Measurements from ENCODE around the gene PARD3B. TPM values are rescaled to one million over a fixed set of nuclear protein-coding genes. Genes with fewer than 3 reads are reported as not detected.
A peak's percentile ranks its signal among the peaks of the same experiment; 100 is the strongest.

PARD3B gene
- total and polyA plus RNA-seq, 2 experiments from 2014 or later = 3.5 to 4.4 TPM

DNA sequence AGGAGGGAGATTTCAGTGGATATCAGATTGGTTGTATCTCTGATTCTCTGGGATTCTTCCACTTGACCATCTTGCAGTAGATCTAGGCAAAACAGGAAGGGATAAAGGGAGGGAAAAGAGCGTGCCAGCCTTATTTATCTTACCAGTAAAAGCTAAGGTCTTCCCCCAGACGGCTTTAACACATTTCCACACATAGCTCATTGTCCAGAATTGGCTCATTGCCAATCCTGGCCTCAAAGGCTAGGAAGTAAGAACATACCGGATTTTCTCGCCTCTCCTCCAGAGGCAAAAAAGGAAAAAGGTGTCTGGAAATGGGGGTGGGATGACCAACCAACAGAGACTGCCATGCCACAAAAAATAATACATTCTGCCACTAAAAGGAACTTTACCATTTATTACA is 725.4 kb downstream of the PARD3B start:
- no peaks in the 10 kb centered on the region for H3K9me3 Mint-ChIP-seq
- ATAC-seq = no peak
- H3K4me3 ChIP-seq = no peak overlapping the region
- H3K27me3 ChIP-seq (ENCODE audit: insufficient read depth) = no peaks in the 10 kb centered on the region
- TF ChIP-seq POLR2AphosphoS5 (IDR thresholded peaks at IDR 0.05; ENCODE audit: low read depth) (no peak), EZH2phosphoT487 (IDR thresholded peaks at IDR 0.05; ENCODE audit: unreplicated experiment) (no peak), STAT1 (IDR thresholded peaks at IDR 0.05; ENCODE audit: unreplicated experiment) (no peak)
- no peak overlapping the region for H3K4me2 ChIP-seq
- H3K4me1 Mint-ChIP-seq = peaks cover 49% of the 10 kb centered on the region
- H4K20me1 ChIP-seq (replicated peaks; ENCODE audit: insufficient read depth) = no peaks in the 10 kb centered on the region
- DNase-seq (ENCODE audit: low spot score) = no peak
- H3K9me2 ChIP-seq (ENCODE audit: insufficient read depth) = no peaks in the 10 kb centered on the region
- H3K27me3 Mint-ChIP-seq (ENCODE audit: insufficient read depth, low read depth, poor library complexity) = no peaks in the 10 kb centered on the region
- H2AFZ ChIP-seq = no peak overlapping the region
- no peaks in the 10 kb centered on the region for H3K36me3 ChIP-seq (ENCODE audit: insufficient read depth)
- H3K27ac Mint-ChIP-seq = no peak overlapping the region
- peaks cover 70% of the 10 kb centered on the region for H3K4me1 ChIP-seq (ENCODE audit: insufficient read depth)
- H3K4me3 Mint-ChIP-seq = no peak overlapping the region
- no peaks in the 10 kb centered on the region for H3K79me2 ChIP-seq (replicated peaks; ENCODE audit: insufficient read depth)
- no peaks in the 10 kb centered on the region for H3K36me3 Mint-ChIP-seq (ENCODE audit: low read depth)
- H3F3A ChIP-seq (replicated peaks; ENCODE audit: low read depth) = no peaks in the 10 kb centered on the region
- no peak overlapping the region for H3K27ac ChIP-seq (ENCODE audit: low read depth)

GRCh38 chr2:205273148-205273547 is 727.9 kb downstream of the PARD3B start:
- Mint-ChIP-seq H3K27me3 (ENCODE audit: insufficient read depth, low read depth, poor library complexity) (no peaks in the 10 kb centered on the region), H3K4me3 (no peak overlapping the region), H3K27ac (peak overlapping the region; percentile 78), H3K4me1 (peaks cover 44% of the 10 kb centered on the region), H3K36me3 (ENCODE audit: low read depth) (peaks cover 8% of the 10 kb centered on the region; the same call in 2 of the 3 replicates), H3K9me3 (no peaks in the 10 kb centered on the region)
- H3K27ac ChIP-seq (ENCODE audit: low read depth) = peak overlapping the region; percentile 73
- 0 out of 2 replicates have a peak, but pooled peaks cover 4% of the 10 kb centered on the region for H3K9me2 ChIP-seq (ENCODE audit: insufficient read depth)
- H3K4me3 ChIP-seq = no peak overlapping the region
- peak; percentile 55 for DNase-seq (ENCODE audit: low spot score)
- 0 out of 2 replicates have a peak overlapping the region, but pooled peaks have one; percentile 31 for H3K4me2 ChIP-seq
- H3K79me2 ChIP-seq (replicated peaks; ENCODE audit: insufficient read depth) = no peaks in the 10 kb centered on the region
- no peaks in the 10 kb centered on the region; the same call in 1 of the 2 replicates for H3F3A ChIP-seq (replicated peaks; ENCODE audit: low read depth)
- no peaks in the 10 kb centered on the region for H3K27me3 ChIP-seq (ENCODE audit: insufficient read depth)
- H3K36me3 ChIP-seq (ENCODE audit: insufficient read depth) = no peaks in the 10 kb centered on the region
- H4K20me1 ChIP-seq (replicated peaks; ENCODE audit: insufficient read depth) = no peaks in the 10 kb centered on the region
- no peak overlapping the region for H2AFZ ChIP-seq
- peaks cover 46% of the 10 kb centered on the region for H3K4me1 ChIP-seq (ENCODE audit: insufficient read depth)
- ATAC-seq = peak; percentile 67
- TF ChIP-seq, protein P1, sequence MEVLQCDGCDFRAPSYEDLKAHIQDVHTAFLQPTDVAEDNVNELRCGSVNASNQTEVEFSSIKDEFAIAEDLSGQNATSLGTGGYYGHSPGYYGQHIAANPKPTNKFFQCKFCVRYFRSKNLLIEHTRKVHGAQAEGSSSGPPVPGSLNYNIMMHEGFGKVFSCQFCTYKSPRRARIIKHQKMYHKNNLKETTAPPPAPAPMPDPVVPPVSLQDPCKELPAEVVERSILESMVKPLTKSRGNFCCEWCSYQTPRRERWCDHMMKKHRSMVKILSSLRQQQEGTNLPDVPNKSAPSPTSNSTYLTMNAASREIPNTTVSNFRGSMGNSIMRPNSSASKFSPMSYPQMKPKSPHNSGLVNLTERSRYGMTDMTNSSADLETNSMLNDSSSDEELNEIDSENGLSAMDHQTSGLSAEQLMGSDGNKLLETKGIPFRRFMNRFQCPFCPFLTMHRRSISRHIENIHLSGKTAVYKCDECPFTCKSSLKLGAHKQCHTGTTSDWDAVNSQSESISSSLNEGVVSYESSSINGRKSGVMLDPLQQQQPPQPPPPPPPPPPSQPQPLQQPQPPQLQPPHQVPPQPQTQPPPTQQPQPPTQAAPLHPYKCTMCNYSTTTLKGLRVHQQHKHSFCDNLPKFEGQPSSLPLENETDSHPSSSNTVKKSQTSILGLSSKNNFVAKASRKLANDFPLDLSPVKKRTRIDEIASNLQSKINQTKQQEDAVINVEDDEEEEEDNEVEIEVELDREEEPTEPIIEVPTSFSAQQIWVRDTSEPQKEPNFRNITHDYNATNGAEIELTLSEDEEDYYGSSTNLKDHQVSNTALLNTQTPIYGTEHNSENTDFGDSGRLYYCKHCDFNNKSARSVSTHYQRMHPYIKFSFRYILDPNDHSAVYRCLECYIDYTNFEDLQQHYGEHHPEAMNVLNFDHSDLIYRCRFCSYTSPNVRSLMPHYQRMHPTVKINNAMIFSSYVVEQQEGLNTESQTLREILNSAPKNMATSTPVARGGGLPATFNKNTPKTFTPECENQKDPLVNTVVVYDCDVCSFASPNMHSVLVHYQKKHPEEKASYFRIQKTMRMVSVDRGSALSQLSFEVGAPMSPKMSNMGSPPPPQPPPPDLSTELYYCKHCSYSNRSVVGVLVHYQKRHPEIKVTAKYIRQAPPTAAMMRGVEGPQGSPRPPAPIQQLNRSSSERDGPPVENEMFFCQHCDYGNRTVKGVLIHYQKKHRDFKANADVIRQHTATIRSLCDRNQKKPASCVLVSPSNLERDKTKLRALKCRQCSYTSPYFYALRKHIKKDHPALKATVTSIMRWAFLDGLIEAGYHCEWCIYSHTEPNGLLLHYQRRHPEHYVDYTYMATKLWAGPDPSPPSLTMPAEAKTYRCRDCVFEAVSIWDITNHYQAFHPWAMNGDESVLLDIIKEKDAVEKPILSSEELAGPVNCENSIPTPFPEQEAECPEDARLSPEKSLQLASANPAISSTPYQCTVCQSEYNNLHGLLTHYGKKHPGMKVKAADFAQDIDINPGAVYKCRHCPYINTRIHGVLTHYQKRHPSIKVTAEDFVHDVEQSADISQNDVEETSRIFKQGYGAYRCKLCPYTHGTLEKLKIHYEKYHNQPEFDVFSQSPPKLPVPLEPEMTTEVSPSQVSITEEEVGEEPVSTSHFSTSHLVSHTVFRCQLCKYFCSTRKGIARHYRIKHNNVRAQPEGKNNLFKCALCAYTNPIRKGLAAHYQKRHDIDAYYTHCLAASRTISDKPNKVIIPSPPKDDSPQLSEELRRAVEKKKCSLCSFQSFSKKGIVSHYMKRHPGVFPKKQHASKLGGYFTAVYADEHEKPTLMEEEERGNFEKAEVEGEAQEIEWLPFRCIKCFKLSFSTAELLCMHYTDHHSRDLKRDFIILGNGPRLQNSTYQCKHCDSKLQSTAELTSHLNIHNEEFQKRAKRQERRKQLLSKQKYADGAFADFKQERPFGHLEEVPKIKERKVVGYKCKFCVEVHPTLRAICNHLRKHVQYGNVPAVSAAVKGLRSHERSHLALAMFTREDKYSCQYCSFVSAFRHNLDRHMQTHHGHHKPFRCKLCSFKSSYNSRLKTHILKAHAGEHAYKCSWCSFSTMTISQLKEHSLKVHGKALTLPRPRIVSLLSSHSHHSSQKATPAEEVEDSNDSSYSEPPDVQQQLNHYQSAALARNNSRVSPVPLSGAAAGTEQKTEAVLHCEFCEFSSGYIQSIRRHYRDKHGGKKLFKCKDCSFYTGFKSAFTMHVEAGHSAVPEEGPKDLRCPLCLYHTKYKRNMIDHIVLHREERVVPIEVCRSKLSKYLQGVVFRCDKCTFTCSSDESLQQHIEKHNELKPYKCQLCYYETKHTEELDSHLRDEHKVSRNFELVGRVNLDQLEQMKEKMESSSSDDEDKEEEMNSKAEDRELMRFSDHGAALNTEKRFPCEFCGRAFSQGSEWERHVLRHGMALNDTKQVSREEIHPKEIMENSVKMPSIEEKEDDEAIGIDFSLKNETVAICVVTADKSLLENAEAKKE (CRISPR knock-in tag; IDR thresholded peaks at IDR 0.05) = no peak
- TF ChIP-seq POLR2AphosphoS5 (IDR thresholded peaks at IDR 0.05; ENCODE audit: low read depth) = no peak
- no peak for TF ChIP-seq JUNB (IDR thresholded peaks at IDR 0.05; ENCODE audit: unreplicated experiment)
- TF ChIP-seq ZNF114 (CRISPR knock-in tag; IDR thresholded peaks at IDR 0.05) = no peak
- TF ChIP-seq CREB1 (CRISPR knock-in tag; IDR thresholded peaks at IDR 0.05; ENCODE audit: low read depth) = no peak
- TF ChIP-seq STAT1 (IDR thresholded peaks at IDR 0.05; ENCODE audit: unreplicated experiment) = no peak
- TF ChIP-seq ETS1 (IDR thresholded peaks at IDR 0.05) = no peak
